H1 (cell line): ENCODE measurements around the gene APMAP. TPM values are rescaled to one million over a fixed set of nuclear protein-coding genes. Genes with fewer than 3 reads are reported as not detected.

Experiments
- CTCF ChIA-PET: fragments of 300-600 bp; sonication (Branson Sonifier 250); formaldehyde crosslinking; loops from one replicate; lab custom pipeline; 2021; ENCODE audit not compliant: partially characterized antibody; lab: Charles Lee
- POLR2A ChIA-PET: fragments of 300-600 bp; sonication (Branson Sonifier 250); formaldehyde crosslinking; loops from one replicate; lab custom pipeline; 2021; ENCODE audit warnings: inconsistent platforms; ENCODE audit not compliant: partially characterized antibody; lab: Charles Lee
- DNase-seq, 2 experiments: peaks; one replicate each; pipeline versions ENCODE4 v3.0.0 to v3.0.0-alpha.2; 2010 to 2022; ENCODE audit warnings: low spot score in 2 of 2, low read depth in 1 of 2, mixed read lengths in 1 of 2
- FAIRE-seq: peaks from 2 replicates; lab custom pipeline; 2011; peaks lifted over from hg19 to GRCh38; lab: Jason Lieb, UNC
- H2AFZ ChIP-seq: 2 replicates; pipeline ENCODE4 v1.8.1; 2012; ENCODE audit warnings: low read length, inconsistent platforms
- H2AK5ac ChIP-seq: 2 replicates; pipeline ENCODE4 v1.6.1; 2013; ENCODE audit warnings: low read depth, low read length
- H2BK120ac ChIP-seq: replicated peaks from 2 replicates; pipeline ENCODE3; 2013; ENCODE audit warnings: low read depth, low read length, inconsistent platforms
- H2BK12ac ChIP-seq: 2 replicates; pipeline ENCODE4 v1.6.1; 2013; ENCODE audit warnings: low read depth, low read length
- H2BK15ac ChIP-seq: 2 replicates; pipeline ENCODE4 v1.6.1; 2013; ENCODE audit warnings: low read length
- H2BK20ac ChIP-seq: 2 replicates; pipeline ENCODE4 v1.6.1; 2013; ENCODE audit warnings: low read length
- H2BK5ac ChIP-seq: 2 replicates; pipeline ENCODE4 v1.6.1; 2013; ENCODE audit warnings: low read depth, low read length
- H3K14ac ChIP-seq: 2 replicates; pipeline ENCODE4 v1.6.1; 2013; ENCODE audit warnings: inconsistent platforms; ENCODE audit not compliant: insufficient read length
- H3K18ac ChIP-seq: 2 replicates; pipeline ENCODE4 v1.6.1; 2013; ENCODE audit warnings: low read length; ENCODE audit errors: extremely low read depth
- H3K23ac ChIP-seq: 2 replicates; pipeline ENCODE4 v1.6.1; 2013; ENCODE audit warnings: inconsistent platforms; ENCODE audit not compliant: insufficient read length
- H3K23me2 ChIP-seq: 2 replicates; pipeline ENCODE4 v1.6.1; 2013; ENCODE audit warnings: low read depth, low read length
- H3K27ac ChIP-seq: 2 replicates; pipeline ENCODE4 v1.6.1; 2011; ENCODE audit warnings: low read depth, low read length, inconsistent platforms
- H3K27me3 ChIP-seq, 4 experiments: replicated peaks in 1 of 4; 1 replicate in 1 of 4; 2 replicates in 3 of 4; pipeline versions ENCODE4 v1.6.1 to v1.8.1; 2011 to 2013; ENCODE audit warnings: low read length in 3 of 4, mild to moderate bottlenecking in 3 of 4, inconsistent platforms in 2 of 4, mixed read lengths in 2 of 4, moderate library complexity in 1 of 4; ENCODE audit not compliant: control insufficient read depth in 3 of 4, insufficient read depth in 3 of 4; ENCODE audit errors: extremely low read depth in 1 of 4
- H3K36me3 ChIP-seq, 4 experiments: 2 replicates each; pipeline versions ENCODE4 v1.6.1 to v1.8.1; 2011 to 2013; ENCODE audit warnings: mild to moderate bottlenecking in 4 of 4, low read length in 3 of 4, moderate library complexity in 2 of 4, control low read depth in 1 of 4, inconsistent platforms in 1 of 4; ENCODE audit not compliant: insufficient read depth in 4 of 4, control insufficient read depth in 2 of 4
- H3K4ac ChIP-seq: replicated peaks from 2 replicates; pipeline ENCODE3; 2013; ENCODE audit warnings: low read length, low read depth, mixed read lengths, inconsistent platforms; ENCODE audit not compliant: insufficient read length
- H3K4me1 ChIP-seq, 4 experiments: replicated peaks in 1 of 4; 1 replicate in 1 of 4; 2 replicates in 3 of 4; pipeline versions ENCODE4 v1.6.1 to v1.8.1; 2011 to 2013; ENCODE audit warnings: low read length in 3 of 4, inconsistent platforms in 2 of 4, mixed read lengths in 1 of 4; ENCODE audit not compliant: insufficient read depth in 4 of 4, control insufficient read depth in 3 of 4
- H3K4me2 ChIP-seq, 2 experiments: 2 replicates each; pipeline versions ENCODE4 v1.6.1 to v1.8.1; 2011 to 2013; ENCODE audit warnings: low read depth in 2 of 2, low read length in 2 of 2, control low read depth in 1 of 2, inconsistent platforms in 1 of 2, mild to moderate bottlenecking in 1 of 2; ENCODE audit not compliant: insufficient read depth in 1 of 2
- H3K4me3 ChIP-seq, 4 experiments: fragments of 200-600, 300-600 bp in 1 of 4; sonication (generic), shearing (Covaris generic), sonication (Bioruptor Twin) in 1 of 4; 2 replicates each; pipeline versions ENCODE4 v1.5.1 to v1.8.1; 2011 to 2016; ENCODE audit warnings: low read length in 4 of 4, low read depth in 3 of 4, control low read depth in 2 of 4, inconsistent platforms in 2 of 4, mild to moderate bottlenecking in 2 of 4, mixed read lengths in 1 of 4, moderate library complexity in 1 of 4; ENCODE audit not compliant: insufficient read depth in 2 of 4; ENCODE audit errors: extremely low read depth in 1 of 4
- H3K56ac ChIP-seq: replicated peaks from 2 replicates; pipeline ENCODE3; 2013; ENCODE audit warnings: low read depth, mild to moderate bottlenecking, mixed read lengths, low read length, inconsistent platforms; ENCODE audit not compliant: insufficient read length
- H3K79me1 ChIP-seq: 2 replicates; pipeline ENCODE4 v1.6.1; 2013; ENCODE audit warnings: low read depth, low read length, control low read depth
- H3K79me2 ChIP-seq, 2 experiments: 2 replicates each; pipeline versions ENCODE4 v1.6.1 to v1.8.1; 2012 to 2013; ENCODE audit warnings: low read length in 2 of 2, mild to moderate bottlenecking in 2 of 2, inconsistent platforms in 1 of 2; ENCODE audit not compliant: insufficient read depth in 2 of 2, control insufficient read depth in 1 of 2
- H3K9ac ChIP-seq, 4 experiments: replicated peaks in 1 of 4; 1 replicate in 1 of 4; 2 replicates in 3 of 4; pipeline versions ENCODE4 v1.6.1 to v1.8.1; 2011 to 2013; ENCODE audit warnings: low read depth in 3 of 4, low read length in 3 of 4, control low read depth in 2 of 4, mild to moderate bottlenecking in 2 of 4, moderate library complexity in 2 of 4, inconsistent platforms in 1 of 4; ENCODE audit errors: extremely low read depth in 1 of 4
- H3K9me3 ChIP-seq, 2 experiments: 2 replicates each; pipeline versions ENCODE4 v1.6.1 to v1.8.1; 2012 to 2013; ENCODE audit warnings: mild to moderate bottlenecking in 2 of 2, moderate library complexity in 2 of 2, control low read depth in 1 of 2, inconsistent platforms in 1 of 2, low read depth in 1 of 2, low read length in 1 of 2, mixed read lengths in 1 of 2; ENCODE audit not compliant: insufficient read depth in 2 of 2
- H4K20me1 ChIP-seq, 2 experiments: replicated peaks in 1 of 2; 2 replicates each; pipeline versions ENCODE3 to v1.8.1; 2011 to 2013; ENCODE audit warnings: inconsistent platforms in 2 of 2, low read length in 2 of 2, mild to moderate bottlenecking in 1 of 2; ENCODE audit not compliant: insufficient read depth in 2 of 2, control insufficient read depth in 1 of 2
- H4K5ac ChIP-seq: 2 replicates; pipeline ENCODE4 v1.6.1; 2013; ENCODE audit warnings: low read length, low read depth, mixed read lengths, inconsistent platforms; ENCODE audit not compliant: insufficient read length
- H4K8ac ChIP-seq: 2 replicates; pipeline ENCODE4 v1.8.0; 2013; ENCODE audit warnings: mild to moderate bottlenecking, moderate library complexity, low read length, inconsistent platforms; ENCODE audit not compliant: insufficient read depth; ENCODE audit errors: extremely low read depth
- H4K91ac ChIP-seq: replicated peaks from 2 replicates; pipeline ENCODE3; 2013; ENCODE audit warnings: low read length, mixed read lengths, inconsistent platforms; ENCODE audit not compliant: insufficient read length
- BCL11A ChIP-seq, 2 experiments: IDR thresholded peaks; one replicate each; pipeline ENCODE4 v1.6.1; 2011; ENCODE audit warnings: low read depth in 2 of 2, low read length in 2 of 2, mild to moderate bottlenecking in 2 of 2
- CHD1 ChIP-seq: IDR thresholded peaks from 2 replicates; pipeline ENCODE4 v1.6.1; 2012; ENCODE audit warnings: low read depth, low read length, improper control_type of control experiment
- EGR1 ChIP-seq: IDR thresholded peaks from 2 replicates; pipeline ENCODE4 v1.6.1; 2011; ENCODE audit warnings: low read depth, low read length, borderline replicate concordance
- RBBP5 ChIP-seq: IDR thresholded peaks from 2 replicates; pipeline ENCODE4 v1.7.1; 2012; ENCODE audit warnings: low read depth, mild to moderate bottlenecking, inconsistent platforms, low read length, moderate library complexity, borderline replicate concordance
- RNF2 ChIP-seq: fragments of 200-900, 300-1000 bp; sonication (generic); IDR thresholded peaks from 2 replicates; pipeline ENCODE4 v1.7.1; 2016; ENCODE audit warnings: borderline replicate concordance, low read depth, mild to moderate bottlenecking, antibody characterized with exemption, low read length; ENCODE audit not compliant: poor library complexity, severe bottlenecking; ENCODE audit errors: missing control alignments
- SIN3A ChIP-seq, 2 experiments: IDR thresholded peaks in 1 of 2; conservative IDR thresholded peaks in 1 of 2; 2 replicates each; pipeline ENCODE4 v1.6.1; 2011 to 2012; ENCODE audit warnings: low read length in 2 of 2, improper control_type of control experiment in 1 of 2, low read depth in 1 of 2, mild to moderate bottlenecking in 1 of 2
- SP2 ChIP-seq: IDR thresholded peaks from 2 replicates; pipeline ENCODE4 v1.6.1; 2012; ENCODE audit warnings: mild to moderate bottlenecking, low read length, inconsistent platforms
- SP4 ChIP-seq: IDR thresholded peaks from 2 replicates; pipeline ENCODE4 v1.6.1; 2012; ENCODE audit warnings: low read length, inconsistent platforms
- TAF7 ChIP-seq: optimal IDR thresholded peaks from 2 replicates; pipeline ENCODE3; 2011; ENCODE audit warnings: low read depth, mild to moderate bottlenecking, inconsistent platforms, low read length, moderate library complexity, borderline replicate concordance
- TCF12 ChIP-seq: IDR thresholded peaks from 2 replicates; pipeline ENCODE4 v1.6.1; 2011; ENCODE audit warnings: low read depth, mild to moderate bottlenecking, low read length
- YY1 ChIP-seq: IDR thresholded peaks from 2 replicates; pipeline ENCODE4 v1.6.1; 2011; ENCODE audit warnings: low read depth, mild to moderate bottlenecking, low read length
- WGBS, 2 experiments: shearing (Covaris generic) in 1 of 2; methylation state at CpG; one replicate each; pipeline versions ENCODE4 v1.1.6 to v1.1.7; 2013 to 2015; ENCODE audit warnings: low lambda C conversion rate in 2 of 2, mixed read lengths in 2 of 2, inconsistent platforms in 1 of 2, low coverage in 1 of 2, missing lambda C conversion rate in 1 of 2; ENCODE audit not compliant: insufficient replicate concordance in 2 of 2, insufficient coverage in 1 of 2, insufficient read length in 1 of 2; ENCODE audit errors: extremely low coverage in 1 of 2, missing lambda C conversion rate in 1 of 2; 5-methylcytosine and 5-hydroxymethylcytosine counted together
- polyA plus RNA-seq, 7 experiments: library from polyadenylated mRNA; depleted of rRNA in 3 of 7; stranded (reverse) in 5 of 7; unstranded in 2 of 7; fragments of >200 nt in 5 of 7; fragments of 200-250 nt in 2 of 7; gene quantifications; 1 replicate in 5 of 7; 2 replicates in 1 of 7; 4 replicates in 1 of 7; pipeline versions ENCODE4 v1.2.1 to v1.2.3, GENCODE V29; 2011 to 2013; ENCODE audit warnings: missing spikeins in 2 of 7, mixed read lengths in 2 of 7
- total RNA-seq: library from RNA; stranded (reverse); fragmentation: NEBNext Ultra II Directional; extraction: Animal tissue kit (Norgen Biotek cat#: 25700); gene quantifications from 2 replicates; pipeline ENCODE4 v1.2.1, GENCODE V29; 2021

APMAP gene
- total and polyA plus RNA-seq, 2 of the 8 experiments (the other 6 are each of a cell fraction or from before 2014, with no cell fraction given): 31.3 to 66.0 TPM

DNA sequence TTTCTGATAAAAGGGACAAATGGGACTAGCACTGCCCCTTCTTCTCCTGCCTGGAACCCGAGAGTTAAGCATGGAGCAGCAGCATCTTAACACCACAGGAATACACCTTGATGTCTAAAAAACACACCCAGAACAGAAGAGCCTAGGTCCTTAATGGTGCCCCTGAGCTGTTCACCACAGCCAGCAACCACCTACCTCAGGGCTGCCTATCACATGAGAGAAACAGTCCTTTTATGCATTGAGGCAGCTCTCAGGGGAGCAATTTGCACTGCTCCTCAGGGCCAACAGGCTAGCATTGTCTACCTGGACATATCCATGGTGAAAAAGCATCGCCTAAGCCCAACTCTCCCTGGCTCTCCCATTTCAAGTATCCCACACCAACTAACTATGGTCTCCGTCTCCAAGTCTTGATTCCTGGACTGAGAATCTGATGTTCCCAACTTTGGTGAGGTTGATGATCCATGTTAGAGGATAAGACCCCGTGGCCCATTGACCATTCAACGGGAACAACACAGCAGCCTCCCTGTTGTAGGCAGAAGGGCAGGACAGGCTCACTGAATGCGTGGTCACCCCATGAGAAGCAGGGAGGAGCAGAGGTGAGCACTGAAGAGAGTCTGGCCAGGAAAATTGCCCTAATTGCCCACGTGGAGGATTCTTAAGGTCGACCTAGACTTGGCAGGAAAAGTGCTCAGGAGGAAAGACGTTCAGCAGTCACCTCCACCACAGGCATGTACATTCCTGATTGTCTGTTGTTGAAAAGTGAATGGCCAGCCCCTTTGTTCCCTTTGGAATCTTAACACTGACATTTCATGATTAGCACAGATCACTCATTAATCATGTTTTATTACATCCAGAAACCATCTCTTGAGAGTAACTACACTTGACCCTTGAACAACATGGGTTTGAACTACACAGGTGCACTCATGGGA, 4.2 kb upstream of the APMAP start:
- Histone ChIP-seq H3K9me3 (no peaks in the 10 kb centered on the region), H3K23me2 (peaks cover 3% of the 10 kb centered on the region), H3K27me3 (peaks cover 0 to 2% (median 0%) of the 10 kb centered on the region in 4 experiments; a peak in 2 of 7 replicates), H2AK5ac (no peak overlapping the region), H2BK120ac (no peak overlapping the region), H3K9ac (no peak overlapping the region), H3K36me3 (no peaks in the 10 kb centered on the region), H2BK5ac (no peak overlapping the region), H3K4me1 (peaks cover 0 to under 1% (median 0%) of the 10 kb centered on the region in 4 experiments; a peak in 1 of 7 replicates), H4K5ac (no peak overlapping the region), H3K4me3 (no peak overlapping the region), H3K14ac (no peak overlapping the region), H3K27ac (no peak overlapping the region), H3K79me2 (peaks cover 0 to 4% of the 10 kb centered on the region in 2 experiments; a peak in 2 of 4 replicates), H2AFZ (no peak overlapping the region), H4K20me1 (no peaks in the 10 kb centered on the region), H3K18ac (no peak overlapping the region), H3K4ac (no peak overlapping the region), H3K79me1 (no peaks in the 10 kb centered on the region), H3K23ac (no peak overlapping the region), H3K4me2 (no peak overlapping the region), H2BK15ac (no peak overlapping the region), H3K56ac (no peak overlapping the region), H4K8ac (no peak overlapping the region), H2BK12ac (no peak overlapping the region), H4K91ac (no peak overlapping the region), H2BK20ac (no peak overlapping the region)
- FAIRE-seq (no peak), DNase-seq (peak in 1 of 2 experiments; percentile 29)
- WGBS, 2 experiments: 81% methylated on average over 9 of the region's 9 CpGs; no CpG with 5 or more reads in 1 of the 2 experiments
- POLR2A ChIA-PET: interaction anchor here (0.6 to 1.2 kb wide), 2 partner anchors 82 to 675 kb away, joined by 3 read pairs; no protein-coding TSS in a partner anchor
- CTCF ChIA-PET: interaction anchor here (1.2 to 4.0 kb wide), 14 partner anchors 11 to 258 kb away, joined by 3 to 121 read pairs (median 5); partner anchors contain the start of gene ACSS1
- TF ChIP-seq EGR1: no peak
- no peak for TF ChIP-seq RBBP5
- TF ChIP-seq SP2: no peak
- TF ChIP-seq YY1: no peak
- TF ChIP-seq BCL11A (IDR thresholded peaks at IDR 0.05; ENCODE audit: low read depth in 2 of 2, low read length in 2 of 2): no peak
- TF ChIP-seq TAF7: no peak
- no peak for TF ChIP-seq RNF2
- TF ChIP-seq CHD1: no peak
- TF ChIP-seq SP4: no peak
- no peak for TF ChIP-seq TCF12
- no peak for TF ChIP-seq SIN3A (conservative IDR thresholded peaks at IDR 0.05 in 1 of 2, IDR thresholded peaks at IDR 0.05 in 1 of 2; ENCODE audit: low read depth in 1 of 2, low read length in 2 of 2)
